PC-9 (cell line): ENCODE data around the gene RTEL1.

Source experiments
- CTCF ChIP-seq: fragments of 200-600 bp; sonication (generic); conservative IDR thresholded peaks from 2 replicates; pipeline ENCODE4 v1.6.1; 2017; ENCODE audit warnings: mixed run types, antibody characterized with exemption, mild to moderate bottlenecking, moderate library complexity
- EZH2 ChIP-seq: fragments of 200-600 bp; sonication (generic); IDR thresholded peaks from 2 replicates; pipeline ENCODE4 v1.8.0; 2017; ENCODE audit warnings: antibody characterized with exemption, low read depth

GRCh38 chr20:63695424-63696305 lies 37.6 kb downstream of the RTEL1 start:
- TF ChIP-seq CTCF (no peak), EZH2 (no peak)
